Heart left ventricle (tissue), 13 donors: ENCODE measurements around the gene TMEM167A.

Experiments used
- POLR2A ChIP-seq, 2 donors: fragments of 450-650 bp; IDR thresholded peaks; one replicate each; pipeline ENCODE4 v1.6.1; 2017; ENCODE audit warnings: antibody characterized with exemption in 2 of 2, mild to moderate bottlenecking in 2 of 2, moderate library complexity in 2 of 2
- TF ChIP-seq, protein P1 (sequence below), 12 donors: fragments of 200-600 bp; sonication (generic) in 4 of 12; IDR thresholded peaks; one replicate each; pipeline versions ENCODE4 v1.5.0 to v1.8.0; 2018 to 2022; ENCODE audit warnings: antibody characterized with exemption in 12 of 12, mild to moderate bottlenecking in 5 of 12
- donor health status: ischemic (EF 13 %, LVEDD 7.1; RV severe dilation, severe dysfunction).
- donor health status: DM: no; HTN: yes; CAD: no.
- donor health status: DM: no; HTN: no; CAD: no.
- donor health status: ischemic (EF 25% LVEDD 6.9; RV normal size, moderate dysfunction).
- donor health status: ischemic (EF 25% LVEDD 5.7; RV mildly dilated, moderate dysfunction).
- donor health status: ischemic (EF 35%, LVEDD 5.7; RV mildly dilated, moderate dysfunction).
- donor health status: nonischemic (EF 11% LVEDD 7.7; RV severe dilation, severe dysfunction).
- donor health status: DM: yes; HTN: yes; CAD: no.
- donor health status: PGD.
- donor health status: ischemic (EF 29% LVEDD 5.4; RV normal size, mild dysfunction).
- donor health status: nonischemic (EF 23%, LVEDD 6.1; RV moderate dilation, normal function).

DNA sequence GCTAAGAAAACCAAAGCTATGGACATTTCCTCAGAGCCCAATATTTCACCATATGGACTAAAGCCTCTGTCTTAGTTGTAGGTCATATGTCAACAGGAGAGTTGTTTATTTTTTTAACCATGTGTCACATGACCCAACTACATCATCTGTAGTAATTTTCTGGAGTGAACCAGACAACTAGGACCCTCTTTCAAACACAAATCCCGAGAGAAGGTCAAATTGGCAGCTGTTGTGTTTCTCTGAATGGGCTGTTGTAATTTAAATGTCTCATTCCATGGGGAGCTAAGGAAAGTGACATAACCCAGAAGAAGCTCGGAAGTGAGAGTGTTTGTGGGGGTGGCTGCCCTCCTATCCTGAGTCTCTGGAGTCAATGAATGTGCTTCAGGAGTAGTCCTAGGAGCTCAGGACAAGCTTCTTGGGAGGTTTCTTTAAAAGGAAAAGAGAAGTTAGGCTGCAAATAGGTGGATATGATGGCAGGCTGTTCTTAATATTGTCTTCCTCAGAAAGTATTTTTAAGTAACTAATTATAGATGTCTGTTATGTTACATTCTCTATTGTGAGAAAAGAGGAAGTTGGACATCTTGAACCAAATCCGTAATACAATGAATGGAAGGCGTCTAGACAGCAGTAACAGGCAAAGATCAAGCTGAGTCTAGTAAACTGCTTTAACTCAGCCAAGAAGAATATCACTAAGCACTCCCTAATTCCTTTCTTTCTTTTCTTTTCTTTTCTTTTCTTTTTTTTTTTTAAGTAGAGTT is 50.1 kb downstream of the TMEM167A start:
- TF ChIP-seq, protein P1, sequence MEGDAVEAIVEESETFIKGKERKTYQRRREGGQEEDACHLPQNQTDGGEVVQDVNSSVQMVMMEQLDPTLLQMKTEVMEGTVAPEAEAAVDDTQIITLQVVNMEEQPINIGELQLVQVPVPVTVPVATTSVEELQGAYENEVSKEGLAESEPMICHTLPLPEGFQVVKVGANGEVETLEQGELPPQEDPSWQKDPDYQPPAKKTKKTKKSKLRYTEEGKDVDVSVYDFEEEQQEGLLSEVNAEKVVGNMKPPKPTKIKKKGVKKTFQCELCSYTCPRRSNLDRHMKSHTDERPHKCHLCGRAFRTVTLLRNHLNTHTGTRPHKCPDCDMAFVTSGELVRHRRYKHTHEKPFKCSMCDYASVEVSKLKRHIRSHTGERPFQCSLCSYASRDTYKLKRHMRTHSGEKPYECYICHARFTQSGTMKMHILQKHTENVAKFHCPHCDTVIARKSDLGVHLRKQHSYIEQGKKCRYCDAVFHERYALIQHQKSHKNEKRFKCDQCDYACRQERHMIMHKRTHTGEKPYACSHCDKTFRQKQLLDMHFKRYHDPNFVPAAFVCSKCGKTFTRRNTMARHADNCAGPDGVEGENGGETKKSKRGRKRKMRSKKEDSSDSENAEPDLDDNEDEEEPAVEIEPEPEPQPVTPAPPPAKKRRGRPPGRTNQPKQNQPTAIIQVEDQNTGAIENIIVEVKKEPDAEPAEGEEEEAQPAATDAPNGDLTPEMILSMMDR (IDR thresholded peaks at IDR 0.05), result no peak
- no peak for TF ChIP-seq POLR2A (IDR thresholded peaks at IDR 0.05)
